Hematopoietic multipotent progenitor cell treated with erythropoietin and hydrocortisone succinate and interleukin-3 and kit ligand, for 6 days (in vitro differentiated cells): ENCODE results near the gene LRP1B.

Source experiments
- DNase-seq: peaks from one replicate; pipeline ENCODE4 v3.0.0-alpha.2; 2015

LRP1B gene

DNA sequence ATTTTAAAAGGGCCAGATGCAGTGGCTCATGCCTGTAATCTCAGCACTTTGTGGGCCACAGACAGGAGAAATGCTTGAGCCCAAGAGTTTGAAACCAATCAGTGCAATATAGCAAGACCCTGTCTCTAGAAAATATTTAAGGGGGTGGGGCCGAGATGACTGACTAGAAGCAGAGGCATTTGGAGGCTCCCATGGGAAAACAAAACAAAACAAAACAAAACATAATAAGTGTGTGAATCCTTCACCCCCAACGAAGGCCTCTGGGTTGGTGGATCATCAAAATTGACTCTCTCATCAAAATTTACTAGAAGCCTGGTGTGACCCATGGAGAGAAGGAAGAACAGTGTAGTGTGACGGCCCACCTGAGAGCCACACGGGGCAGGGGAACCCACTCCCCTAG is 560.9 kb downstream of the LRP1B start:
- no peak for DNase-seq

DNA sequence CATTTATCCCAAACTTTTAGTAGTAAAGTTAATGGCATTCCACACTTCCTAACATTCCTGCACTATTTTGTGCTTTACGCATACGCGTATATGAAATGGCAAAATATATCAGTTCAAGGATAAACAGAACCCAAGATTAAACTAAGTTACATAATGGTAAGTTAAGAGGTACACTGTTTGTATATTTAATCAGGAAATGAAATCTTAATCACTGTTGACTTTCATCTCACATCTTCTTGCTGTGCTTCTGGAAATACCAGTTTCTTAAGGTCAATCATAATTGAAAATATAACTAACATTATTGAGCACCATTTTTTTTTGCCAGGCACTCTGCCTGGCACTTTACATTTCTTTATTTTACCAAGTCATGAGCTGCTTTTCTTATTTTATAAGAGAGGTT is 565.2 kb downstream of the LRP1B start:
- no peak for DNase-seq

DNA sequence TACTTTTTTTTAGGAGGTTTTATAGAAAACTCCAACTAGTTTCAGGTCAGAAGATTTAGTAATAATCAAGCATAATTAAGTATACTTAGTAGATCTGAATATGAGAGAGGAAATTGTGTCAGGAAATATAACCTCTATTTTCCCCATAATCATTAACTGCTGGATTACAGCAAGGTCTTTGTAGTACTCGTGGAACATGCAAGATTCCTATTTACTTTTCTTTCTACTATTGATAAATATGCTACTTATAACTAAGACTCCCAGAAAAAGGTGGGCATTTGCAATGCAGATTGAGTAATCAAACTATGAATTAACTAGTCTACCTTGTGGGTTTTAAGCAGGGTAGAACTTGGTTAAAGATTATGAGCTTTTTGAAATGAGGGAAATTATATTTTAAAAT is 570.1 kb downstream of the LRP1B start:
- no peak for DNase-seq

DNA sequence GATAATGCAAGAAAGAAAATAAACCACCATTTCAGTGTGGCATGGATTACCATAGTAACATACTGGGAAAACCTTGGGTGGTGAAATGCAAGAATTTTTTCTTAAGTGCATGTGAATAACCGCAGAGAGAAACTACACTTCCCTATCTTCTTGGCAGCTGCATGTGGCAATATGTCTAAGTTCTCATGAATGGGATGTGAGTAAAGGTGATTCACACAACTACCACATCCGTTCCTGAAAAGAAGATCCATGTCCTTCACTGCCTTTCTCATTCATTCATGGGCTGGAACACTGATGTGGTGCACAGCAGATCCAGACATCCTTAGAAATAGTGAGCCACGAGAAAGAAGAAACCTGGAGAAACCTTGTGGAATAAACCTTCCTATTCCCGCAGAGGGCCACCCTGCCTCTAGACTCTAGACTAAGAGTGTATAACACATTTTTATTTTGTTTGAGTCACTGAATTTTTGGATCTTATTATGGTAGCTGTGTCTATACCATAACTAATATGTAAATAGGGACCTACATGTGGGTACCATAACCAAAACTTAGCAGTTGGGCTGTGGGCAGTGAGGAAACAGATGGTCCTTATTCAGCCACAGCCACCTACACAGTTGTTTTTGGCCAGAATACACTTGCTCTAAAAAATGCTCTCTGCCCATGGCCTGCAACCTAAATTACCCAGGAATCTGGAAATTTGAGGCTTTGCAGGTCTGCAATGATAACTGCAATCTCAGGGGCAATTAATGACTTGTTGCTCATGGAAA is 573.3 kb downstream of the LRP1B start:
- DNase-seq = peak; percentile 47

DNA sequence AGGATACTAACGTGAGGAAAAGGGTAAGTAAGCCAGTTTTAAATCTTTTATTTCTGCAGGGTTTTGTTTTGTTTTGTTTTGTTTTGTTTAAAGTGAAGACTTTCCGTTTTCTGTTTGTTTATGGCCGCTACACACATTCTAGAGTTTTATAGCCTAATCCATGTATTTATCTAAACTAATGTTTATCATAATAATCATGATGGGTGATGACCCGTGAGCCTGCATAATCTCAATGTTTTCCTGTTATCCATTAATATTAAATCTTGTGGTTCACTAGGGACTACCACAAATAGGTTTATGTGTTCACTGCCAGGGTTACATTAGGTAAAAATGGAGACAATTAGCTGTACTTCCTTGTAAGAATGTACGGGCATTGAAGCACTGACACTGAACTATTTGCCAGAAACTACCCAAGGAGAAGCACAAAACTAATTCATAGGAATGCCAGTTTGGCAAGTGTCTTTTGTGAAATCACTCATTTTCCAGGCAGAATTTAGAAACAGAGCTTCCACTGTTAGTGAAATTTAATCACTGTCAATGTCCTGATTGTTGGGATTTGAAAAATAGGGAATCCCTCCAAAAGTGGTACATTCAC is 574.8 kb downstream of the LRP1B start:
- no peak for DNase-seq

DNA sequence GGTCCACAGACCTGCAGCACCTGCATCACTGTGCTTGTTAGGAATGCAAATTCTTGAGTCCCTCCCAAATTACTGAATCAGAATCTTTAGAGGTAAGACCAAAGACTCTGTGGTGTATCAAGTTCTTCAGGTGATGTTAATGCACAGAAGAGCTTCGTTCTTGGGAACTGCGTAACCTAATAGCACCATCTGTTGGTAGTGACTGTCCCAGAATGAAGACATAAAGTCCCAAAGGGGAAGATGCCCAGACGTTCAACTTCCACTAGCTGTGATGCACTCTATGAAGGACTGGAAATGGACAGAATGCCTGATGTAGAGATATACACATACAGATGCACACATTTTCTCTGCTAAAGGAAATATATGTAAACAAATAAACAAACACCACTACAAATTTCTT is 576.0 kb downstream of the LRP1B start:
- DNase-seq = peak; percentile 65

DNA sequence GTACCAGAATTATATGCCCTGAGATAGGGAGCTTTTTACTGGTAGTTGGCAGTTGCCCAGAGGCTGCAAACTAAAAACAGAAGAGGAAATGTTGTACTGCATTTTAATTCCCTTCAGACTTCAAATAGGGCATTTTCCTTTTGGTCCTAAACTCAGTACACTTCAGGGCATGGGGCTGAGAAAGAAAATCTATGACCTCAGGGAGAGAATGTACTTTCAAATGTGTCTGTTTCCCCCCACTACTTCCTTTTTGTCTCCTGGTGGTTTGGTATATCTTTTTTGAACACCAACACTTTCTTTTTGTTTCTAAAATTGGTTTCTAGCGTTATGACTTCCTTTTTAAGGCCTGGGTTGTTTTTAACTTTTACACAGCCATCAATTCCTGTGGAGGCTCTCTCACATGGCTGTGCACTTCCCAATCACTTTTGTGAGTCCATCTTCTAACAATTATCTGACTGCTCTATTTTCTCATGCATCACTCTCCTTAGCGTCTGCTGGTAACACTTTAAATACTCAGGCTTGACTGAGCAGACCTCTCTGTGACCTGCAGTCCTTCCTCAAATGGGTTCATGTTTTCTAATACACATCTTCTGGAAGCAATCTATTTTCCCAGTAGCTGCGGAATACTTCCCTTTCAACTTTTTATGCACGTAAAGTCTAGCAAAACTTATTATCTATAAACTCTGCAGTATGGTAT is 596.0 kb downstream of the LRP1B start:
- DNase-seq = peak; percentile 9

DNA sequence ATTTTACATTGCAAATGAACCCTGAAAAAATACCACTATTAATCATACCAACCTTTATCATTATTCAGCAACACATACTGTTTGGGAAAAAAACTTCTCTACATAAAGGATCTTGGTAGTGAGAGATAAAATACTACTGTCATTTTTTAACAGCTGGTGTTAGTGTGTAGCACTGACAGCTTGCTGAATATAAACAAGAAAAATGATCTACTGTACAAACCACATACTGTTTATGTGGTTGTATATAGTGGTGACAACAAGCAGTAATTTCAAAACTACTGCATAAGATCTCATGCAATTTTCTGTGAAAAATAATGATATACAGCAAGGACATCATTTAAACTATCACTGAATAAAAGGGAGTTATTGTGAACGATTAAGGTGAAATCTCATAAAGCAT is 601.2 kb downstream of the LRP1B start:
- no peak for DNase-seq

DNA sequence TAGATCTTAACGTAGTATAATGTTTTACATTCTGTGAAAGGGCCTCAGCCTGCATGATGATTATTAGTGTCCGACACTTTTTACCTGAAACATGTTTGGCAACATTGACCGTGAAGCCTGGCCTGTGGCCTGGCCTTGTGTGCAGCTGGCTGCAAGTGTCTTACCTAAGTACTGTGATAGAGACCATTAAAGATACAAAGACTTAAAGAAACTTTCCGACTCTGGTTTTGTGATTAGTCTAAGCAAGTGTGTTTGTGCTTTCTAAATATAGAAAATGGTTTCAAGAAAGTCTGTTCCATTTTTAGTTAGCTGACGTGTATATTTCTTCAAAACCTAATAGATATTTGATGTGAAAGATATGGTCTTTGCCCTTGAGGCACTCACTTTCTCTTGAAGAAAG is 601.8 kb downstream of the LRP1B start:
- no peak for DNase-seq

DNA sequence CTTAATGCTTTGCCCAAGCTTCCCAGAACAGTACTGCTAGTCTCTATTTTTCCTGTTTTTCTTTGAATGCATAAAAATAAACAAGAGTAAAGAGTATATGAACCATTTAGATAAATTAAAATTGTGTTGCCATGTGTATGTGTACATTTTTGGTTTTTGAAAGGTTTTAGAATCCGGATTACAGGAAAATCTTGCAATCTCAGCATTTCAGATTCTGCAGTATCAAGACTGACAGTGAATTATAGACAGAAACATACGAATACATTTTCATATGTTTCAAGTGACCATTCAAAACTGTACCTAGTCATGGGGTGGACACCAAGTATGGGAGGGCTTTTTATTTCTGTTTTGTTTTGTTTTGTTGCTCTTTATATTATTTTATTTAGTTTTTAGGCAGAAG is 604.1 kb downstream of the LRP1B start:
- no peak for DNase-seq

DNA sequence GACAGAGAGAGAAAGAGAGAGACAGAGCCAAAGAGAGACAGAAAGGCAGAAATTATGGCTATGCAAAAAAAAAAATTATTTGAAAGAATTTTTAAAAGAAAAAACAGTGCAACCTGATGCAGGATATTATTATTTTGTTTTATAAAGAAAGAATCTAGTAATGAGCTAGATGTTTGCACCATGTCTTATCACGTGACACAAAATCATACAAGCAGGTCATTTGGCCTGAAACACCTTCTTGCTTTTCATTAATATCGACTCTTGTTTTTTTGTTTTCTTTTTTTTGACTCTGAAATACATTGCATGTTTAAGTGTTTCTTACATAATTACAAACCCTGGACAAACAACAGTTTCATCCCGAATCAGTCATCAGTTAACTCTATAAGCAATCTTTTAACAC is 606.0 kb downstream of the LRP1B start:
- DNase-seq = no peak

DNA sequence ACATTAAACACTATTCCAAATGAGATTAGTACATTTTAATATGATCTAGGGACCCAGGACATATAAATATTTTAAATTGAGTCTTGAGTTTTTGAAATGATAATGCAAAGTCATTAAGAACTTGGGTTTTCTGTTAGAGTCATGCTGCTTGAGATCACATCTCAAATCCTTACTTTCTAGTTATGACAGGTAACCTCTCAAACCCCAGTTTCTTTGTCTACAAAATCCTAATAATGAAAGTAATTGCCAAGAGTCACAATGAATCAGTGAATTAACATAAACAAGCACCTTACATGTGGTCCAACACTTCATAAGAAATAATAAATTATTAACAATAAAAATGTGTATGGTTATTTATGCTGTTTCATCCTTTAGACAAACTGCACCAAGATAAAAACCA is 607.6 kb downstream of the LRP1B start:
- no peak for DNase-seq

DNA sequence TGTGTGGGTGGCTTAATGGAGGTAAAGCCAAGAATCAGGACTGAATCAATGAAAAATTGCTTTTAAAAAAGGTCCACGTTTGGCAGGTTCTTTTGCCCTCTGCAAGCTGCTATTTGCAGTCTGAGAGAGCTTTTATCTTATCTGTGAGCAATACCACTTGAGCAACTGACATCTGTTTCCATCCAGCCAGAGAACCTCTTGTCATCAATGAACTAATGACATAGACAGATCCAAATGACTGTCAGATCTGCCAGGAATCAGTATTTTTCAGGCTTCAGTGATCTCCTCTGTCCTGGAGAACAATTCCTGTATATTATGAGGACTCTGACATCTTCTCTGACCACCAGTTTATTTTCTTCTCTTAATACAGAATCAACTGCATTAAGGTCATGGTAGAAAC is 608.1 kb downstream of the LRP1B start:
- DNase-seq = peak; percentile 9

DNA sequence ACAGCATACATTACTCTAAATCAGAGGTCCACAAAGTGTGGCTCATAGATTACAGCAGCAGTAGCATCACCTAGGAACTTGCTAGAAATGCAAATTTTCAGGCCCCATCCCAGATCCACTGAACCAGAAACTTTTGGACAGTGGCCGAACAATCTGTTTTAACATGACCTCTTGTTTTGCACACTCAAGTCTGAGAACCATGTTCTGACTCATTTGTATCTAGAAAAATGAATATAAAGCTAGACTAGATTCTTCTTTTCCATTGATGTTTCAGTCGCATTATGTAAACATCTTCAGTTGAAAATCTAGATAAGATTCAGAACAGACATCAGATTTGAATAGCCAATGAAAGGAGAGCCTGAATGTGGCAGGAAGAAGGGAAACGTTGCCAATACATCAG is 608.8 kb downstream of the LRP1B start:
- DNase-seq = no peak

DNA sequence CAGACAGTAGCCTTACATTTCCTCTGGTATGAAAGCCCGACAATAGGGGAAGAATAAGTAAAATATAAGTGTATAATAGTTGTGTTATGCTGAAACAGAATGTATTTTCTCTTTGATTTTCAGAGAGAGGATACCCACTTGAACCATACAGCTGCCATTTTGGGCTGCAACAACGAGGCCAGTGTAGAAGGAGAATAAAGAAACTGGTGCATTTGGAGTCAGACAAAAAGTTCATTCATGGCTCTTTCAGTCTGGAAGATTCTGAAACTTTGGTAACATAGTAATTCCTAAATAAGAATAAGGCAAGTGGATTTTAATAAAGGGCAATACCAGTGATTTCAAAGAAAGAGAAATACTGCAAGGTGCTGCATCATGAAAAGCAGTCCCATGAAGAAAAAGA is 610.9 kb downstream of the LRP1B start:
- DNase-seq = no peak

DNA sequence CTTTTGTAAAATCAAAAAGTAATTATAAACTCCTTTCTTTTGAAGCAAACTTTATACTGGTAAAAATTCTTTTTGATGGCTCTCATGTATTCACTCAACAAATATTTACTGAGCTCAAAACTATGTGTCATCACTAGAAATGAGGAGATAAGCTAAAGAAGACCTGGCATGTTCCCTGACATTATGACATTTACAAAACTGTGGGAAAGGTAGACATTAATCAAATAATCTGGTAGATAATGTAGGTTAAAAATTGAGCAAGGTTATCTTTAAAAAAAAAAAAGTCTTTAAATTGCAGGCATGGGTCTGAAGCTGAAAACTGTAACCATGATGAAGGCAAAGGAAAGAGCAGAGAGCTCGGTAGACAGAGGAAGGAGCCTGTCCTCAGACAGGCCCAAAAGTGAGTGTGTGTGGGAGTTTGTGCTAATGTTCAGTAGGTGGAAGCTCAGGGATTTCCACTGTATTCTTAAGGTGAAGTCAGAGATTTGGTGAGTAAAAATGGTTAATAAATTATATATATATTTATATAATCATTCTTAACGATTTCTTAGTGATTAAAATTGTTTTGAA is 612.9 kb downstream of the LRP1B start:
- DNase-seq = no peak

DNA sequence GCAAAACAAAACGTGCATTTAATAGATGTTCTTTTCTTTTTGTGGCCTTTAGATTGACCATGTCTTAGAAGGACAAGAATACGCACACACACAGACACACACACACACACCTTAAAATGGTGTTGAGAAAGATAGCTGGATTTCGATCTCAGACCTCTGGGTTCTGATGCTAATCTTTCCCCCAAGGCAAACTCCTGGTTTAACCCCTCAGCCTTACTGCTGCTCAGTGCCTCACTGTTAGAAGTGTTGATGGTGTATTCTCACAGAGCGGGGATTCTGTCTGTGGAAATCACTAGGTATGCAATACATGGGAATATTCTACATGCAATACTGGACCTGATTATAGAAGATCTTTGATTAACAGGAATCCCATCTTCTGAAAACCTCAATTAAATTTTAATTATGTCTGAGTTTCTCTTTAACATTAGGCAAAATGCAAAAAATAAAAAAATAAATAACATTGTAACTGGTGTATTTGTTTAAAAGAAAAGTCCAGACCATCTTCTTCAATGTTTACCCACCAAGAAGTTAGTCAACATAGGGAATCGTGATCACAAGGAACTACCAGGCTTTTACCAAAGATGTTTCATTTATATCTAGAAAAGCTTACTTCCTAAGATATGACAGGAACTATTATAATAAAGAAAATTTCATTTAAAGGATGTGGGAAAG is 613.5 kb downstream of the LRP1B start:
- no peak for DNase-seq

DNA sequence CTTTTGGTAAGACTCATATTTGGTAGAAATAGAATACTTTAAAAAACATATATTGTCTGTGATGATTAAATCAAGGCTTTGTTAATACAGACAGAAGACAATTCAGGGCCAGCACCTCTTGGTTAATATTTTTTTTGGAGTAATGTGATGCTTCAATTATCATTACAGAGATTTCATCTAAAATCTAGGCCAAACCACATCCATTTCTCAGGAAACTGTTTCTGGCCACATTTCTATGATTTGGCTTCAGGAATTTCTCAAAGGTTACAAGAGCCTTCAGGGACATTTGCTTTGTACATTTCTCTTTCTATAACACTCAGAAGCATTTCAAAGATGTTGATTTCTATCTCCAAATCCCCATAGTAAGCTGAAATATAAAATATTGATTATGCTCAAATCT is 614.9 kb downstream of the LRP1B start:
- DNase-seq = no peak

DNA sequence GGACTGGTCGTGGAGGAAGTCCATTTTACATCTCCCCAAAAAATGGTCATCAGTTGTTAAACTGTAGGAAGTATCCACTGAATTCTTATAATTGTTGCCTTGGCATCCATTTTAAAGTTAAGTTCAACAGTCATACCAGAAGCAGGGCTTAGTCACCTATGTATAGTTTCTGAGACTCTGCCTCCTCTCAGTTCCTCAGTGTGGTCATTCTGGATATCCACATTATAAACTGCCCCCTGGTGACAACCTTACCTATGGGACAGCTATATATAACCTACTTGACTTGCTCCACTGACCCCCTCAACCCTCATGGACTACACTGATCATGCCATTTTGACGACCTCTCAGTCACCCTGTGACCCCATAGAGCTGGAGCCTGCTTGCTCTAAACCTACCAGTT is 617.0 kb downstream of the LRP1B start:
- DNase-seq = no peak

DNA sequence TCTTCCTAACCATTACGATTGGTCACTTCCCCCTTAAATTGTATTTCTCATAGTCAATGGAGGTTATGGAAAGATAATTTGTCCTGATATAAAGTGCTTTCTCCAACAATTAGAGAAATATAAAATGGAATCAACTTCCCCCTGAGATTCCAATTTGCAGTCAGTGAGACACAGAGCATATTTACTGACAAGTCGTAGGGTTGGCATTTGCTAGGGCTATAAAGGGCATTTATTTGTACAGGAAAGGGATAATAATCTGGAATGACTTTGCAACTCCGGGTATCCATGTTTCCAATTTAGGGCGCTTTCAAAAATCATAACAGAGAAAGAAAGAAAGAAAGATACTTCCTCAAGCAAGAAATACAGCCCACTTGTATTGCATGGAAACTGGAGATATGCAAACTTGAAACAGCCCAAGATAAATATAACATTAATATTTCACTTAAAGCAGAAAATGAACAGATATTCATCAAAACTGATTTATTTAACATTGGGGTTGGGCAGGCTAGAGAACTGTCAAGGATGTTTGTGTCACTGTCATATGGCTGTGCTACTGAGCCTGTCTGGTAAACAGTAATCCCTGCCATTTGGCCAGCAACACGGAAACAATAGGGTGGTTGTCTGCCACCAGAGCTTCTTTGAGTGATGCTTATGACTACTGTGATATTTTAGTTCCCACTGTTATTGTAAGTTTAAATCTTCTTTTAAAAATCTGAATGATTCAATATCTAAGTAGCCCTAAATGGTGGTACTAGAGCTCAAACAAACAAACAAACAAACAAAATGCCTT is 621.8 kb downstream of the LRP1B start:
- DNase-seq = no peak

DNA sequence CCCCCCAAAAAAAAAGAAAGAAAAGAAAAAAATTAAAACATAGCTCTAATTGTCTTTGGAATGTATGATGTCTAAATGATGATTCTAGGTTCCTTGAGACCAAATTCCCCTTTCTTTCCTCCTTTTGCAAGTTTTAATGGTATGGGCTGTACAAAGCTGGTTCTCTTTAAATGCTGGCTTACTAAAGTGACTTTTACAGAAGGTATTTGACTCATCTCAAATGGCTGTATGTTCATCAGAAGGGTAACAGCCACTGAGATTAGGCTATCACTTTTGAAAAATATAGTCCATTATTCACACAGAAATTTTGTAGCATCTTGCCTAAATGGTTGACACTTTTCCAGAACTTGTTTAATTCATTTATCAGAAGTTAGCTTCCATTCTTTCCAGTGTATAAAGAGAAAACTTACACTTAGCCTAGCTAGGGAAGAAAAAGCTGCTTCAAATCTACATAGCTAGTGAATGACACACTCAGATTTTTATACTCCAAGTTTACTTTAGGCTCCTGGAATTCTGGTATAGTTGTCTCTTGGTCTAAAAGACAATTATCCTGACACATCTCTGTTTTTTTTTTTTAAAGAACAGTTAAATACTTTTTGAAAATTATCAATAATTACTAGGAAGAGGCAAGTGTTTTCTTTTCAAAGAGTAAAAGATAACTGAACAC is 622.6 kb downstream of the LRP1B start:
- DNase-seq = no peak

DNA sequence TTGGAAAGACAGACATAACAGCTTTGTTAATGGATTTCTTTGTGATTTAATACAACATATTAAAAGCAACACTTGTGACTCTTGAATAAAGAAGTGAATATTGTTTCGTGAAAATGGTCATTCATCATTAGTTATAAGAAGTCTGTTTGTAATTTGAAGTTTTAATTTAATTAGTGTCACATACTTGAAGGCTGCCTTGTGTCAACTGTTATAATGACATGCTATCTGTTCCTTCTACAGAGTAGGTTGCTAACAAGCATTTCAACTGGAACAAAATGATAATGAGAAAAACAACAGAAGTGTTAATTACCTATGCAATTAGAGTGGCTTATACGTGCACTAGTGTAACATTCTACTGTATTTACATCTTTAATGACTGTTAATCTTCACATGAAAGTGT is 624.7 kb downstream of the LRP1B start:
- no peak for DNase-seq
